ENCODE measurements around the gene ATP5F1E. TPM values are rescaled to one million over a fixed set of nuclear protein-coding genes. Genes with fewer than 3 reads are reported as not detected.

Gene ATP5F1E
- total and polyA plus RNA-seq, 4 donors: 11.7 to 148 (median 27.7) TPM

- WGBS: 96% methylated on average over 13 of the region's 13 CpGs
- H3K9me3 ChIP-seq (ENCODE audit: control insufficient read depth in 4 of 4, low read length in 3 of 4): no peaks in the 10 kb centered on the region
- peaks cover 19 to 36% (median 26%) of the 10 kb centered on the region in 4 donors for H3K36me3 ChIP-seq (ENCODE audit: control insufficient read depth in 4 of 4, insufficient read depth in 3 of 4, low read depth in 1 of 4, low read length in 3 of 4)
- H3K27ac ChIP-seq (ENCODE audit: low read depth in 1 of 2, low read length in 2 of 2): no peak overlapping the region
- no peaks in the 10 kb centered on the region for H3K27me3 ChIP-seq (ENCODE audit: control insufficient read depth in 4 of 4, insufficient read depth in 4 of 4, low read length in 3 of 4)
- DNase-seq (ENCODE audit: low spot score): no peak
- no peak for TF ChIP-seq MAX (IDR thresholded peaks at IDR 0.05)
- TF ChIP-seq FOXA1 (IDR thresholded peaks at IDR 0.05): no peak
- no peak overlapping the region for H3K9ac ChIP-seq (ENCODE audit: low read depth in 1 of 2, low read length in 2 of 2)
- peaks cover 14 to 39% (median 30%) of the 10 kb centered on the region in 4 donors for H3K4me1 ChIP-seq (ENCODE audit: control insufficient read depth in 4 of 4, insufficient read depth in 4 of 4, low read length in 3 of 4)
- H3K4me3 ChIP-seq (ENCODE audit: low read depth in 1 of 3, low read length in 3 of 3): no peak overlapping the region
Observed at GRCh38 chr20:59001068-59001448, 31.1 kb downstream of the ATP5F1E start.

- TF ChIP-seq ZBTB33 (IDR thresholded peaks at IDR 0.05) (no peak), MAX (IDR thresholded peaks at IDR 0.05) (no peak), SP1 (IDR thresholded peaks at IDR 0.05) (no peak), RXRA (IDR thresholded peaks at IDR 0.05) (no peak), EGR1 (IDR thresholded peaks at IDR 0.05; ENCODE audit: low read depth in 2 of 2) (no peak), TAF1 (conservative IDR thresholded peaks at IDR 0.05) (no peak), NR2F2 (IDR thresholded peaks at IDR 0.05) (no peak), GABPA (IDR thresholded peaks at IDR 0.05 in 1 of 2, conservative IDR thresholded peaks at IDR 0.05 in 1 of 2) (no peak)
- no peak for DNase-seq (ENCODE audit: low spot score)
- no peak overlapping the region for H3K9ac ChIP-seq (ENCODE audit: low read depth in 1 of 2, low read length in 2 of 2)
- no peak overlapping the region for H3K4me3 ChIP-seq (ENCODE audit: low read depth in 1 of 3, low read length in 3 of 3)
- no peak overlapping the region for H3K27ac ChIP-seq (ENCODE audit: low read depth in 1 of 2, low read length in 2 of 2)
- WGBS: 63% methylated on average over 3 of the region's 3 CpGs
- peaks cover 13 to 39% (median 28%) of the 10 kb centered on the region in 4 donors for H3K4me1 ChIP-seq (ENCODE audit: control insufficient read depth in 4 of 4, insufficient read depth in 4 of 4, low read length in 3 of 4)
- H3K9me3 ChIP-seq (ENCODE audit: control insufficient read depth in 4 of 4, low read length in 3 of 4): no peaks in the 10 kb centered on the region
- no peaks in the 10 kb centered on the region for H3K27me3 ChIP-seq (ENCODE audit: control insufficient read depth in 4 of 4, insufficient read depth in 4 of 4, low read length in 3 of 4)
- peaks cover 19 to 38% (median 27%) of the 10 kb centered on the region in 4 donors for H3K36me3 ChIP-seq (ENCODE audit: control insufficient read depth in 4 of 4, insufficient read depth in 3 of 4, low read depth in 1 of 4, low read length in 3 of 4)
Observed at GRCh38 chr20:59000326-59000725, 31.8 kb downstream of the ATP5F1E start.

- H3K36me3 ChIP-seq (ENCODE audit: control insufficient read depth in 4 of 4, insufficient read depth in 3 of 4, low read depth in 1 of 4, low read length in 3 of 4): peaks cover 21 to 37% (median 27%) of the 10 kb centered on the region in 4 donors
- no peak for DNase-seq (ENCODE audit: low spot score)
- H3K4me3 ChIP-seq (ENCODE audit: low read depth in 1 of 3, low read length in 3 of 3): no peak overlapping the region
- peaks cover 16 to 35% (median 27%) of the 10 kb centered on the region in 4 donors for H3K4me1 ChIP-seq (ENCODE audit: control insufficient read depth in 4 of 4, insufficient read depth in 4 of 4, low read length in 3 of 4)
- no peak for TF ChIP-seq RXRA (IDR thresholded peaks at IDR 0.05)
- no peak for TF ChIP-seq FOXA2 (IDR thresholded peaks at IDR 0.05)
- no peak for TF ChIP-seq HNF4A (conservative IDR thresholded peaks at IDR 0.05)
- no peak for TF ChIP-seq EGR1 (IDR thresholded peaks at IDR 0.05; ENCODE audit: low read depth in 2 of 2)
- TF ChIP-seq MAX (IDR thresholded peaks at IDR 0.05): no peak
- TF ChIP-seq ZBTB33 (IDR thresholded peaks at IDR 0.05): no peak
- no peak for TF ChIP-seq NR2F2 (IDR thresholded peaks at IDR 0.05)
- no peak for TF ChIP-seq HNF4G (IDR thresholded peaks at IDR 0.05)
- no peaks in the 10 kb centered on the region for H3K9me3 ChIP-seq (ENCODE audit: control insufficient read depth in 4 of 4, low read length in 3 of 4)
- H3K27ac ChIP-seq (ENCODE audit: low read depth in 1 of 2, low read length in 2 of 2): no peak overlapping the region
- WGBS: 97% methylated on average over 11 of the region's 11 CpGs
- no peaks in the 10 kb centered on the region for H3K27me3 ChIP-seq (ENCODE audit: control insufficient read depth in 4 of 4, insufficient read depth in 4 of 4, low read length in 3 of 4)
- H3K9ac ChIP-seq (ENCODE audit: low read depth in 1 of 2, low read length in 2 of 2): no peak overlapping the region
Observed at GRCh38 chr20:58998656-58999055, 33.5 kb downstream of the ATP5F1E start.

All from liver (tissue), 9 donors.